ENCODE measurements around the gene CTNNA3. TPM values are rescaled to one million over a fixed set of nuclear protein-coding genes. Genes with fewer than 3 reads are reported as not detected.

Gene CTNNA3
- total and polyA plus RNA-seq, 2 donors from 2014 or later = 0.45 to 0.72 TPM

DNA sequence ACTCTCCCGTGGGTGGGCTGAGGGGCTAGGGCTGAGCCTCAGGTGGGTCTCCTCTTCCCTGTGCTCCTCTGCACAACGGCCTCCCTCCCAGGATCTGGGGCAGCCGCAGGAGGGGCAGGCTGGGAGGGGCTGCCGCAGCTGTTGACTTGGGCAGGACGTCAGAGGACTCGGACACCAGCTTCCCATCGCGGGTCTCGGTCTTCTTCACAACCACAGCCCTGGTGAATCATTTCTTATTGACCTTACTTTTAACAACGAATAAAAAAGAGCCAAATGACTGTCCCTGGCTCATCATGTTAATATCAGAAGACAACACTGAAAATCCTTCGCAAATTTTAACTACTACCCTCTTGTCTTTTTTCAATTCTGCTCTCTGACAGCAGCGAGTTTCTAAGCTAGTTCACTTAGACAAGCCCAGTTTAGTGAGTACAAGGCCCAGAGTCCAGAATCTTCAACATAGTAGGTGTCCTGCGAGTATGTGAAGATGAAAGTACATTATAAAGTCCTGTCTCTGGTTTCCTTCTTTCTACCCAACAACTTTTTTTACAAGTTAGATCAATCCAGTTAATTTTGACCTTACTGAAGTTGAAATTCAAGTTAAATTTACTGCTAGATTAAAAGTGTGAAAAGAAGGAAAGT is 32.4 kb downstream of the CTNNA3 start:
- TF ChIP-seq, protein P1, sequence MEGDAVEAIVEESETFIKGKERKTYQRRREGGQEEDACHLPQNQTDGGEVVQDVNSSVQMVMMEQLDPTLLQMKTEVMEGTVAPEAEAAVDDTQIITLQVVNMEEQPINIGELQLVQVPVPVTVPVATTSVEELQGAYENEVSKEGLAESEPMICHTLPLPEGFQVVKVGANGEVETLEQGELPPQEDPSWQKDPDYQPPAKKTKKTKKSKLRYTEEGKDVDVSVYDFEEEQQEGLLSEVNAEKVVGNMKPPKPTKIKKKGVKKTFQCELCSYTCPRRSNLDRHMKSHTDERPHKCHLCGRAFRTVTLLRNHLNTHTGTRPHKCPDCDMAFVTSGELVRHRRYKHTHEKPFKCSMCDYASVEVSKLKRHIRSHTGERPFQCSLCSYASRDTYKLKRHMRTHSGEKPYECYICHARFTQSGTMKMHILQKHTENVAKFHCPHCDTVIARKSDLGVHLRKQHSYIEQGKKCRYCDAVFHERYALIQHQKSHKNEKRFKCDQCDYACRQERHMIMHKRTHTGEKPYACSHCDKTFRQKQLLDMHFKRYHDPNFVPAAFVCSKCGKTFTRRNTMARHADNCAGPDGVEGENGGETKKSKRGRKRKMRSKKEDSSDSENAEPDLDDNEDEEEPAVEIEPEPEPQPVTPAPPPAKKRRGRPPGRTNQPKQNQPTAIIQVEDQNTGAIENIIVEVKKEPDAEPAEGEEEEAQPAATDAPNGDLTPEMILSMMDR (IDR thresholded peaks at IDR 0.05; ENCODE audit: borderline replicate concordance, extremely low read depth, insufficient read depth) = no peak
- H3K9ac ChIP-seq (ENCODE audit: low read length in 3 of 3) = no peak overlapping the region
- intact Hi-C loops (cut with DNase I) = no loop called here
- H3K27me3 ChIP-seq (ENCODE audit: control insufficient read depth, insufficient read depth, low read length) = no peaks in the 10 kb centered on the region
- H3K4me1 ChIP-seq (ENCODE audit: control insufficient read depth in 2 of 3, insufficient read depth in 2 of 3, low read depth in 1 of 3, low read length in 3 of 3) = no peaks in the 10 kb centered on the region
- DNase-seq (no peak), FAIRE-seq (no peak)
- no peak overlapping the region for H3K4me3 ChIP-seq (ENCODE audit: low read length in 3 of 3)
- H3K36me3 ChIP-seq (ENCODE audit: control insufficient read depth in 2 of 3, insufficient read depth in 3 of 3, low read length in 3 of 3) = no peaks in the 10 kb centered on the region
- no peak overlapping the region for H3K27ac ChIP-seq (ENCODE audit: low read depth in 2 of 2, low read length in 2 of 2)
- H3K9me3 ChIP-seq (ENCODE audit: control insufficient read depth in 2 of 3, insufficient read depth in 1 of 3, low read length in 3 of 3) = no peaks in the 10 kb centered on the region

DNA sequence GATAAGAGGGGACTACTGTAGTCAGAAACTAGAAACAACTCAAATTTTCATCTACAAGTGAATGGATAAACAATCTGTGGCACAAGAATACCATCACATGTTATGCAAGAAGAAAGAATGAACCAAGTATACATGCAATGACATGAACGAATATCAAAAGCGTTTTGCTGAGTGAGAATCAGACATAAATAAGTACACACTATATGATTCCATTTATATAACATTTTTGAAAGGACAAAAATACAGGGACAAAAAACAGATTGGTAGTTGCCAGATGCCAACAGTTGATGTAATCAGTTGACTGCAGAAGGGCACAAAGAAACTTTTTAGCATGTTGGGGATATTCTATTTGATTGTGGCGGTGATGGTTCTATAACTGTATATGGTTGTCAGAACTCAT is 33.6 kb downstream of the CTNNA3 start:
- Histone ChIP-seq H3K9ac (ENCODE audit: low read length in 3 of 3) (no peak overlapping the region), H3K27ac (ENCODE audit: low read depth in 2 of 2, low read length in 2 of 2) (no peak overlapping the region), H3K4me1 (ENCODE audit: control insufficient read depth in 2 of 3, insufficient read depth in 2 of 3, low read depth in 1 of 3, low read length in 3 of 3) (no peaks in the 10 kb centered on the region), H3K27me3 (ENCODE audit: control insufficient read depth, insufficient read depth, low read length) (no peaks in the 10 kb centered on the region), H3K9me3 (ENCODE audit: control insufficient read depth in 2 of 3, insufficient read depth in 1 of 3, low read length in 3 of 3) (no peaks in the 10 kb centered on the region), H3K4me3 (ENCODE audit: low read length in 3 of 3) (no peak overlapping the region), H3K36me3 (ENCODE audit: control insufficient read depth in 2 of 3, insufficient read depth in 3 of 3, low read length in 3 of 3) (no peaks in the 10 kb centered on the region)
- DNase-seq (no peak), FAIRE-seq (no peak)
- TF ChIP-seq, protein P1 (IDR thresholded peaks at IDR 0.05; ENCODE audit: borderline replicate concordance, extremely low read depth, insufficient read depth) = no peak
- intact Hi-C loops (cut with DNase I) = no loop called here

DNA sequence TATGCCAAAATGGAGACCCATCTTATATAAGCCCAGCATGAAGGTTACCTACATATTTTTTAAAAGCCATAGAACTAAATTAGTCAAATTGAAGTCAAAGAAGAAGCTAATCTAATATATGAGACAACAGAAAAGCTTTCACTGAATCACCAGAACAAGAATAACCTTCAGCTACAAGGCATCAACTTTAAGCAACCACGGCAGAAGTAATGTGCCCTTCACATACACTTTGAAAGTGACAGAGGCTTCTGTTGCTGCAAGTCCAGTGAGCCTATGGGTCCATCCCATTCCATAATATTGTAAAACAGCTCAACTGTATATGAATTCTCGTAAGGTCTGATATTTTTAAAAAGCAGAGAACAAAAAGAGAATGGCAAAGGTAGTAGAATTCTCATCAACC is 36.5 kb downstream of the CTNNA3 start:
- Histone ChIP-seq H3K9me3 (ENCODE audit: control insufficient read depth in 2 of 3, insufficient read depth in 1 of 3, low read length in 3 of 3) (no peaks in the 10 kb centered on the region), H3K4me1 (ENCODE audit: control insufficient read depth in 2 of 3, insufficient read depth in 2 of 3, low read depth in 1 of 3, low read length in 3 of 3) (no peaks in the 10 kb centered on the region), H3K9ac (ENCODE audit: low read length in 3 of 3) (no peak overlapping the region), H3K27ac (ENCODE audit: low read depth in 2 of 2, low read length in 2 of 2) (no peak overlapping the region), H3K27me3 (ENCODE audit: control insufficient read depth, insufficient read depth, low read length) (no peaks in the 10 kb centered on the region), H3K36me3 (ENCODE audit: control insufficient read depth in 2 of 3, insufficient read depth in 3 of 3, low read length in 3 of 3) (no peaks in the 10 kb centered on the region), H3K4me3 (ENCODE audit: low read length in 3 of 3) (no peak overlapping the region)
- FAIRE-seq (no peak), DNase-seq (no peak)
- intact Hi-C loops (cut with DNase I) = no loop called here
- TF ChIP-seq, protein P1 (IDR thresholded peaks at IDR 0.05; ENCODE audit: borderline replicate concordance, extremely low read depth, insufficient read depth) = no peak

DNA sequence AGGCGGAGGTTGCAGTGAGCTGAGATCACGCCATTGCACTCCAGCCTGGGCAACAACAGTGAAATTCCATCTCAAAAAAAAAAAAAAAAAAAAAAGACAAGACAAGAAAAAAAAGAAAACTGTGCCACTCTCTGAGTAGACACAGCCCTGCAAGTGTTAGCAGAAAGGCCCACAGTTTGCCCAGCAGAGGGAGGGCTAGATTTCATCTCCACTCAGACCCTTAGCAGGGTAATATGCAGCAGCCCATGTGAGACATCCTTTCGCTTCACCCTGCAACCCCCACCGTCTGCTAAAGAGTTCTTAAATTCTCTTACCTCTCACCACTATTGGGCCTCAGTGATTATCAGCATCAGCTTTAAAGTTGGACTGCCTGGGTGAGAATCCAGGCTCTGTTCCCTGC is 38.2 kb downstream of the CTNNA3 start:
- Histone ChIP-seq H3K27me3 (ENCODE audit: control insufficient read depth, insufficient read depth, low read length) (no peaks in the 10 kb centered on the region), H3K4me3 (ENCODE audit: low read length in 3 of 3) (no peak overlapping the region), H3K9ac (ENCODE audit: low read length in 3 of 3) (no peak overlapping the region), H3K36me3 (ENCODE audit: control insufficient read depth in 2 of 3, insufficient read depth in 3 of 3, low read length in 3 of 3) (no peaks in the 10 kb centered on the region), H3K27ac (ENCODE audit: low read depth in 2 of 2, low read length in 2 of 2) (no peak overlapping the region), H3K9me3 (ENCODE audit: control insufficient read depth in 2 of 3, insufficient read depth in 1 of 3, low read length in 3 of 3) (no peaks in the 10 kb centered on the region), H3K4me1 (ENCODE audit: control insufficient read depth in 2 of 3, insufficient read depth in 2 of 3, low read depth in 1 of 3, low read length in 3 of 3) (no peaks in the 10 kb centered on the region)
- TF ChIP-seq, protein P1 (IDR thresholded peaks at IDR 0.05; ENCODE audit: borderline replicate concordance, extremely low read depth, insufficient read depth) = no peak
- no peak for FAIRE-seq
- intact Hi-C loops (cut with DNase I) = no loop called here
- DNase-seq = no peak

Data from kidney (tissue), 14 donors.